Mucosa of gallbladder (tissue), 1 donor: ENCODE measurements around the gene CNTNAP2. TPM values are rescaled to one million over a fixed set of nuclear protein-coding genes. Genes with fewer than 3 reads are reported as not detected.
A peak's percentile ranks its signal among the peaks of the same experiment; 100 is the strongest.

Experiments
- DNase-seq: peaks from one replicate; pipeline ENCODE4 v3.0.0-alpha.2; 2020; ENCODE audit warnings: low spot score
- total RNA-seq: library from RNA; stranded (reverse); gene quantifications from one replicate; pipeline ENCODE4 v1.2.1, GENCODE V29; 2021
- donor health status: DM: no; HTN: no; CAD: no.

Gene CNTNAP2
- 1.6 TPM for total RNA-seq

DNA sequence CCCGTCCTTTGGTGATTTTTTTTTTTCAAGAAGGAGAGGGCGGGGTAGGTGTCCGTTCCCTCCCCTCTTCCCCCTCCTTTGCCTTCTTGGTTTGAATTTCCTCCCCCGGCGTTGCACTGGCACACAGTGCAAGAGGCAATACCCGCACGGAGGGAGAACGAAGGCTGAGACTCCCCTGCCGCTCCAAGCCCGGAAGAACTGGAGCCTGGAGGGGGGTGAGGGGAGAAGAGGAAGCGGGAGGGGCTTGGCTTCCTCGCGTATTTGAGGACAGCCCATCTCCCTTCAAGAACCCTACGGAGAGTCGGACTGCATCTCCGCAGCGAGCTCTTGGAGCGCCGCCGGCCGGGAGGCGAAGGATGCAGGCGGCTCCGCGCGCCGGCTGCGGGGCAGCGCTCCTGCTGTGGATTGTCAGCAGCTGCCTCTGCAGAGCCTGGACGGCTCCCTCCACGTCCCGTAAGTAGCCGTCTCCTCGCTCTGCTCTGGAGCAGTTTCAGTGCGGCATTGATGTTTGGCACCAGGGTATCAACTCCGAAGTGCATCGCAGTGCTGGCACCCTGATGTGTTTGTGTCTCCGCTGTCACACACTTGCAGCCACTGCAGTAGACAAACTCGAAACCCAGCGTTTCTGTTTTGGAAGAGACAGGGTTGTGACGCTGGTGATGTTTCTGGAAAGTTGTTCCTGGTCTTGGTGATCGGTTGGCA, at the start of gene CNTNAP2:
TSS of gene CNTNAP2 (plus strand) at position 281 of the 702 bp plus-strand sequence. CDS start at position 357, 76 bp downstream.
- DNase-seq = no peak

DNA sequence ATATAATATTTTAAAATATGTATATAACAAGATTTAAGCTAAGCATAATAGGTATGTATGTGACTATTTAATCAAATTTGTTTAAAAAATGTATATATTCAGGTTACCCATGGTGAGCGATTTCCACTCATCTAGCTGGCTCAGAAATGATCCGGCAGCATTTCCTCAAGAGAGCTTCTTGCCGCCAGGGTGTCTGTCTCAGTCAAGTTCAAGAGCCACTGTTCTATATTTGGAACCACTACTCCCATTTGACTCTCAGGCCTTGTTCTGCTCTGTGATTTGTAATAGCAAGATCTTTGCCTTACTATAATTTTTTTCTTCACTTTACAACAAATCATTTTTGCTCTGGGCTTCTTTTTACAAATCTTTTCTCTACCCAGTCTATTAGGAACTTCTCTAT, 48.7 kb upstream of the CNTNAP2 start:
- DNase-seq = no peak

DNA sequence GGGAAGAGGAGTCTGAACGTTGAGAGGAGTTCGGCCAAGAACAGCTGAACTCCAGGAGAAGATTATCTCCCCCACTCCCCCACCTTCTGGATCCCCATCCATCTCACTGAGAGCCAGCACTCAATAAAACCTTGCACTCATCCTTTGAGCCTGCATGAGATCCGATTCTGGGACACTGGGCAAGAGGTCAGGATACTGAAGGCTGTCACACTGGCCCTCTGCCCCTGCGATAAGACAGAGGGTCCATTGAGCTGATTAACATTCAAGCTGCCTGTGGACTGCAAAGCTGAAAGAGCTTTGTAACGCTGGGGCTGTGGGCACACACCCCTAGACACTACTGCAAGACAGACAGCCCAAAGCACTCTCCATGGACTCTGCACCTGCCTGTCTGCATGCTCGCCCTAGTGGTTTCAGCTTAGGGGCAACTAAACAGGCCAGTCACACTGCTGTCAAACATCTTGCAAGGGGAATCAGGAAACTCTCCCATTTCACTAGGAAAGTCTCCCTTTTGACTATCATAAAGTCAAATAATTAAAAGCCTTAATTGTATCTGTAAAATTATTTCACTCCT, 42.3 kb upstream of the CNTNAP2 start:
- no peak for DNase-seq

DNA sequence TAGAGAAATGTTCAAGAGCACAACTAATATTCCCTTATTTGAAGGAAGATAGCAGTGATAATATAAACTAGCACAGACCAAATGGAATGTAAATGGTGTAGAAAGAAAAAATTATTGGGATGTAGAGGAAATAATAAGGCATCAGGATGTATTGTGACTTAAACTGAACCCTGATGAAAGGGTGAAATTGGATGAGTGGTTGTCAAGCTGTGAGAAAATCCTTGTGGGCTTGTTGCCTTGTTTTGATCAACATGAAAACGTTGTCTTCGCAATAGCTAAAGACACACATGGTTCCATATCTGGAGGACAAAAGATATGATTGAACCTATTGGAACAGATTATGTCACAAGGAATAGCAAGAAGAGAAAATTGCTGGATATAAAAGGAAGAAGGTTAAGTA, 40.3 kb upstream of the CNTNAP2 start:
- DNase-seq = no peak

DNA sequence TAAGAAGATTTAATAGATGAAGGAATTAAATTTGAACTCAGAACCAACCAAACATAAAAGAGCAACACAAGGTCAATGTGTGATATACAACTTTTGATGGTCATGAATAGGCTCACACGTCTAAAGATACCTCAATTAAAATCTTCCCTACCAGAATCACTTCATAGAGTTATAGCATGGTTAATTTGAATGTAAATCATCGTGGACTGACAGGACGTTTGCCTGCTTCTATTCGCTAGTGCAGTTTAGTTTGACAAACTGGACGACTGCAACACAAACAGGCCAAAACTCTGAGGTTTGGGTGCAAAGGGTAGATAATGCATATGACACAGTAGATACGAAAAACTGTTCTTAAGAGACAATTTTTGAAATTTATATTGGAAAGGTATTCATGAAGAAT, 32.5 kb upstream of the CNTNAP2 start:
- DNase-seq = no peak

DNA sequence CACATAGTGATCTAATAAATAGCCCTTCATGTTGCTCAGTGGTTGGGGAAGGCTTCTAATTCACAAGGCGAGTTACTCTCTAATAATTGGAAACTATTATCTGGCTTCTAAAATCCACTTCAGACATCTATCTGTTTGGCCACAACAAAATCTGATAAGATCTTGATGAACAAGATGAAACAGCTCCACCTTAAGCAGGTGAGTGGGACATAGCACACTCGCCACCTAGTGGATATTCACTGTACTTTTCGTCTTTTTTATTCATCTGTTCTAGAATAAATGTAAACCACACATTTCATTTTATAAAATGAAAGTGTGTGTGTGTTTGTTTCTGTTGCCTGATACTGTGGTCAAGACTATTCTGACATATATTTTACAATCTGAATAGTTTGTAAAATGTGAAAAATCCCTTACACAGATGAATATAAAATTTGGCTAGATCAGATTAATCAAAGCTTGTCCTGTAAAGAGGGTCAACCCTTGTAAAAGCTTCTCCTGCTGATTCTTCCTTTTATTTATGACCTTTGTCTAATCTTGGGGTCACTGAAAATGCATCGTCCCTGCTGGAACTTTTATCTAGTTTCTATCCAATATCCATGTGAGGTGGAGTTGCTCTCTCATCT, 26.5 kb upstream of the CNTNAP2 start:
- no peak for DNase-seq

DNA sequence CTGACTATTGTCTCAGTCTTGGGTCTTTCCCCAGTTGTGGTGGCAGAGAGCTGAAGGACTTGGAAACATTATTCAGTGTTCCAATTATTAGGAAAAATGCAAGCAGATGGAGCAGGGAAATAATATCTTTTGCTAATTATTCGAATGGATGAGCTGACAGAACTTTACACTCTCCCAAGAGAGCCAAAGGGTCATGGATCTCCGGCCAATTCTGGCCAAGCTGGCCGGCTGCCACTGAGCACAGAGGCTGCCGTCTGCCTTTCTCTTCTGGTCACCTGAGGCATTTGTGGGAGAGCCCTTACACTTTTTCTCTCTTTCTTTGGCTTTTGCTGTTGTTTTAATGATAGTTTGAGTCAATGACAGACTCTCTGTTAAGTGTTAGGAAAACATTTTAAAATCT, 22.2 kb upstream of the CNTNAP2 start:
- DNase-seq = no peak

DNA sequence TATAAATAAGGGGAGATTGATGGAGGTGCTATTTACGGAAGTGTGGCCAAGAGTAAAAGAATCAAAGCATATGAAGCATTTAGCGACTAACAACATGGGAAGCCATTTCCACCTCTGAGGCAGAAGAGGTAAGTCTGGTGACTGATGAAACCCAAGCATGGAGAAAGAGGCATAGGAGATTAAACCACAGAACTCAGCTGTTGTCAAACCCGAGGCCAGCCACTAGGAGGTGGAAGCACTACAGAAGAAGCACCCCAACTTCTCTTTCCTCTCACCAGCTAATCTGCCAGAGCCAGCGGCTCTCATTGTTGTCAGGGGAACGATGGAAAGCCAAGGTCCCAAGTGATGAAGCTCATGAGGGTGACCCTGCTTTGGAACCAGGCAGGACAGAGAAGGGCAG, 19.6 kb upstream of the CNTNAP2 start:
- DNase-seq = no peak

DNA sequence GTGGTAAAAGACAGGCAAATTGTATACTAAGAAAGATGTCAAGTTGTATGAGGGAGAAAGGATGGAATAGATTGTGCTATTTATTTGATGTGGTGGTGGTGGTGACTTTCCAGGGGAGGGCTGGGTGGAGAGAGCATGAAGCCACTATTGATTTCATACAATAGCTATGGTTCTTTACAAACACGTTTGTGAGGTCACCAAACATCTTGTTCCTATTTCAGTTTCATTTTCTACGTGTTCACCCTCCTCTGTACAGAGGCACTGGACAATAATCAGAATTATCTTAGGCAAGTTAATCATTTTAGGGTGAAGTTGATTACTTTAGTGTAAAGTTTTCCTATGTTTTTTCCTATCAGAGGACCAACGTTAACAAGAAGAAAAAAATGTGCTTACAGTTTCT, 10.3 kb upstream of the CNTNAP2 start:
- no peak for DNase-seq

DNA sequence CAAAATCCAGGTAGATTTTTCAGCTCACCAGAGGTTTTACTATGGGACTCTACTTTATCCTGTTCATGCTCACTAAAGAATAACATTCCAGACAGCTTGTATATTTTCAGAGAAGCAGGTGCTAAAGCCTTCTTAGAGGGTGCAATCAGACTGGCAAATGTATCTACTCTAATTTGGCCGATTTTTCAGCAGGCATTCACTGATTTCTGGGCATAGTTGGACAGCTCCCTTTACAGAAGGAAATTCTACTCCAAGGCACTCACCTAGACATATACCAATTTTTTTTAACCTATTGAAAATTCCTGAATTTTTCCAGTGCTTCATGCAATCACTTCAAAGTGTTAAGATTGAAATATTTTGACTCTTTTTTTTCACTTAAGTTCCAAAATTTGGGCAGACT, 3.8 kb upstream of the CNTNAP2 start:
- DNase-seq = no peak

DNA sequence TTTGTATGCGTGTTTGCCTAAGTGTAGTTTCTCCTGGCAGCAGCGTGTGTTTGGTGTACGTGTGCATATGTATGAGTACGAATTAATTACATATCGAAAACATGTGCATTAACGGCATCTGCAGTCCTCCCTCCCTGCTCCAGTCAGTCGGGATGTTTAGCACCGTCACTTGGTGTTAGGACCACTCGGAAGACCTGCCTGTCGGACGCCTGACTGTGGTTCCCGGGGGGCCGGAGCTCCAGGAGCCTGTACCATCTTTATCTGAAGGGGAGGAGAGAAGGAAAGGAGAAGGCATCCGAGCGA, 1.1 kb upstream of the CNTNAP2 start:
- no peak for DNase-seq

DNA sequence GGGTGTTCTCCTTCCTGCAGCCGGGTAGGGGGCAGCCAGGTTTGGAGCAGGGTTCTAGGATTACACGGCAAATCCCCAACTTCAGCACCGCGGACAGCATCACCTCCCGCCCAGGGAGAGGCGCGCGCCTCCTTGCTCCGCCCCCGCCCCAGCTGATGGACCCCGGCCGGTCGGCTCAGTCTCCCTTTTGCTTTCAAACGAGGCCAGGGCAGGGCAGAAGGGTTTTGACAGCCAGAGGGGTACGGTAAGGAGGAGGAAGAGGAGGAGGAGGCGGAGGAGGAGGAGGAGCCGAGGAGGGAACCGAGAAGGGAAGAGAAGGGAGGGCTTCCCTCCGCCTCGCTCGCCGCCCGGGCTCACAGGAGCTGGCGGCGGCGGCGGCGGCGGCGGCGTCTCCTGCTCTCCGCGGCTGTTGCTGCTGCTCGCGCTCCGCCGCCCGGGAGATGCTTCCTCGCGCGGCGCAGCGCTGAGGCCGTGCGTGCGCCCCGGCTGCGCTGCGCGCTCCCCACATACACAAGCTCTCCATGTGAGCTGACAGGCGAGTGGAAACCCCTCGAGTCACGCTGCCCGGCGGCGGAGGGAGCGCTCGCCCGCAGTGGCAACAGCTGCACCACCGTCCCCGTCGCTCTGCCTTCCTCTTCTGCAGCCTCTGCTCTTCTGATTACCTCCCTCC, 615 bp upstream of the CNTNAP2 start:
- DNase-seq = peak; percentile 51

DNA sequence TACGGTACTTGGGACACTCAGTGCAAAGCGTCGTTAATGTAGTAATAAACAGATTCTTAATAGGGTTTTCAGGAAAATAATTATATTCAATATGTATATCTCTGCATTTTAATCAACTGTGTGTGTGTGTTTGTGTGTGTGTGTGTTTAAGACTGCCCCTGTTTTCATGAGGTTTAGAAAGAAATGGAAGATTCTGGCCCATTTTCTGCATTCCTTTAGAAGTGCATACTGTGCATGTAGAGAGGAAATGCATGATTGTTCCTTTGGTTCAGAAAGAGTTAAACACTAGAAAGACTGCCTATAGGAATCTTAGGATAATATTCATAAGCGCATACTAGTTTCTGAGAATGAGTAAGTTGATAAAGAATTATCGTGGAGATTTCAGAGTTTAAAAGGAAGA, 975 bp downstream of the CNTNAP2 start:
- no peak for DNase-seq

DNA sequence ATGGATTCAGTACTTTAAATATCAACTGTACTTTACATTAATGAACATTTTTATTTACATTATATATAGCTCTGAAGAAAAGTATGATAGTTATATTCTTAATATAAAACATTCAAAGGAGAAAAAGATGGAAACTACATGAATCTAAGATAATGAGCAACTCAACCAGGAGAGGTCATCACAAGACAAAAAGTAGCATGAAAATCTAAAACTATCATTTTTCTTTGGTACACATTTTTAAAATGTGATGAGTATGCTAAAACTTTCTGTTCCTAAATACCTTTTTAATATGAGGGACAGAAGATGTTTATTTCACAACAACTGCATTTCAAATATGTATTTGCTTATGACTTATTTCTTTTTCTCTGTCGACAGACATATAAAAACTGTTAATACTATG, 2.4 kb downstream of the CNTNAP2 start:
- DNase-seq = no peak

DNA sequence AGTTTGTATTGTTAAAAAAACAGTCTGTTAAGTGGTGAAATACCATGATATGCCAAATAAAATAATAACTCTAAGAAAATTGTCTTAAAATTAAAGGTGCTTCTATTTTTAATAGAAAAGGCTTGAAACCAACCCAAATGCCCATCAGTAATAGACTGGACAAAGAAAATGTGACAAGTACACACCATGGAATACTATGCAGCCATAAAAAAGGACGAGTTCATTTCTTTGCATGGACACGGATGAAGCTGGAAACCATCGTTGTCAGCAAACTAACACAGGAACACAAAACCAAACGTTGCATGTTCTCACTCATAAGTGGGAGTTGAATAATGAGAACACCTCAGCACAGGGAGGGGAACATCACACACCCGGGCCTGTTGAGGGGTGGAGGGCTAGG, 7.1 kb downstream of the CNTNAP2 start:
- DNase-seq = no peak

DNA sequence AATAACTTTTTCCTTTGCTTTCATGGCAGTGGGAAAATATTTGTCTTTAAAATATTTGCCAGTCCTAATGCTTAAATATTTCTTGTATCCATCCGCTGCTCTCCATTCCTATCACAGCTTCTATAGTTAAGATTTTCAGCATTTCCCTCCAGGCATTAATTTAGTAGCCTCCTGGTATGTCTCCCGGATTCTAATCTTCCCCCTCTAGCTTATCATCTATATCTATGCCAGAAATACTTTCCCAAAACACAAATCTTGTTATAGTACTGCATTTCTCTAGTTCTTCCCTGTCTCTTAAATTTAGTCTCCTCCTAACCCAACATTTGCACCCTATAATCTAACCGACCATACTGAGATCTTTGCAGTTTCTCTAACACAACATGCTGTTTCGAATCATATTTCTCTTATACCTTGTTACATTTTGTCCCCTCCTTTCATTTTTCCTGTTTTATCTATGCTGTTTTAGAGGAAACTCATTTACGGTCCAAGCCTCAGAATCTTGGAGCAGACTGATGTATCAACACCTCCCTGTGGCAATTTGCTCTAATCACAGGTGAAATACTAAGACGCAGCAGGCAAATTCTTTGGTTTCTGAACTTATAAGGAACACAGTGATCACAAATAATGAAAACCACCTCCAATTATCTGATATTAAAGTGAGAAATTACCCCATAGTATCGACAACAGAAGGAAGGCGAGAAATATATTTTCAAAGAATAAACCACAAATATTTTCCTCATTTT, 10.3 kb downstream of the CNTNAP2 start:
- no peak for DNase-seq

DNA sequence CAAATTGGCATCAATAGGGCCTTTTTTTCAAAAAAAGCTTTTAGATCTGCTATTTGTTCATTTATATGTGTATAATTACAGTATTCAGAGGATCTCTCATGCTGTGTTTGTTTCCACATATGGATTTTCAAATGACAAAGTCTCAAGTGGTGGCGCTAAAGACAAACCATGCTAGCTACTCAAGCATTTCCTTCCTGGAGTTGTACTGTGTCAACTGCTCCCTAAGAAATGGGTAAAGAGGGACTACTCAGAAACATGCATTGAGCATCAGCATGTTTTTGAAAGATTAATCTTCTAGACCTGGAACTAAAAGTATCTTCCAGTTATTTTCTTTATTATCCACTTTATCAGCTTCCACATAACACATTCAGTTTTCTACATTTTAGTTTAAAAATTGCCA, 12.7 kb downstream of the CNTNAP2 start:
- no peak for DNase-seq

DNA sequence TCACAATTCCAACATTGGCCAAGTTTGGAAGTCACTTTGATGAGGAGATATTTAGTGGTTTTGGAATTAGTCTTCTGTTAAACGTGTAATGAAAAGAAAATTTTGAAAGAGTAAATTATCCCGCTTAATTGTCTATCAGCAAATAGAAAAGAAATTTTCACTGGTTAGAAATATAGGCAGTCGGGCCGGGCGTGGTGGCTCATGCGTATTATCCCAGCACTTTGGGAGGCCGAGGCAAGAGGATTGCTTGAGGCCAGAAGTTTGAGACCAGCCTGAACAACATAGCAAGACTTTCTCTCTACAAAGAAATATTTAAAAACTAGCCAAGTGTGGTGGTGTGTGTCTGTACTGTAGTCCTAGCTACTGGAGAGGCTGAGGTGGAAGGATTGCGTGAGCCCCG, 13.4 kb downstream of the CNTNAP2 start:
- DNase-seq = no peak

DNA sequence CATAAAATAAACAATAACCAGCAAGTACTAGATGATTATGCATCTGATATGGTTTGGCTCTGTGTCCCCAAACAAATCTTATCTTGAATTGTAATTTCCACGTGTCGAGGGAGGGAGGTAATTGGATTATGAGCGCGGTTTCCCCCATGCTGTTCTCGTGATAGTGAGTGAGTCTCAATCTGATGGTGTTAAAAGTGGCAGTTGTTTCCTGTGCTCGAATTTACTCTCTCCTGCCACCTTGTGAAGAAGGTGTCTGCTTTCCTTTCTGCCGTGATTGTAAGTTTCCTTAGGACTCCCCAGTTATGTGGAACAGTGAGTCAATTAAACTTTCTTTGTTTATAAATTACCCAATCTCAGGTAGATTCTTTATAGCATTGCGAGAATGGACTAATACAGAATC, 15.1 kb downstream of the CNTNAP2 start:
- no peak for DNase-seq

DNA sequence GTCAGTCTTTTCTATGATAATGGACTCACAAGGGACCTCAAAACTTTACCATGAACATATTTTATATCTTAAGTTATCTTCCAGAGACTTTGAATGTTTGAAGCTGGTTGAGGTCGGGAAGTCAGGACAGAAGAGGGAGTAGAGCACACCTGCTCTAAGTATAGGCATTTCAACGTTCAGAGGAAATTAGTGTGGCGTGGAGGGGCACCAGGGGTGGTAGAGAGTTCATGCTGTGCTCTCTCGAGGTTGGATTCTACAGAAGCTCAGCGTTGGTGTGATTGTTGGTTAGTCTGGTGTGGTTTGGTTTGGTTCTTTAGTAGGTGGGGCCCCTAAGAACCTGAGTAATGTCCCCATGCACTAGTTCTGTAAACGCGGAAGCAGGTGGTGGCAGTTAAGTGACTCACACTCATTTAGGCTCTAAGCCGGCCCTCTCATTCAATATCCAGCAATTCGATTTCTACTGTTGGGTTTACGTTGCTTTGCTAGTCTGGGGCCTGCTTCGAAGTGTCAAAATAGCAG, 19.8 kb downstream of the CNTNAP2 start:
- no peak for DNase-seq

DNA sequence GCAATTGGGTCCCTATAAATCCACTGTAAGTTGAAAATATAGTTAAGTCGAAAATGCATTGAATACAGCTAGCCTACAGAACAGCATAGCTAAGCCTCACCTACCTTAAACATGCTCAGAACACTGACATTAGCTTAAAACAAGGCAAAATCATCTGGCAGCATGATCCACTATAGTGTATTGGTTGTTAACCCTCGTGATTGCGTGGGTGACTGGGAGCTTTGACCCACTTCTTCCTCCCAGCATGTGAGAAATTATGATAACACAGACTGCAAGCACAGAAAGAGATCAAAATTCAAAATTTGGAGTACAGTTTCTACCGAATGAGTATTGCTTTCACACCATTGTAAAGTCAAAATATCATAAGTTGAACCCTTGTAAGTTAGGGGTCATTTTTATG, 22.3 kb downstream of the CNTNAP2 start:
- DNase-seq = no peak

DNA sequence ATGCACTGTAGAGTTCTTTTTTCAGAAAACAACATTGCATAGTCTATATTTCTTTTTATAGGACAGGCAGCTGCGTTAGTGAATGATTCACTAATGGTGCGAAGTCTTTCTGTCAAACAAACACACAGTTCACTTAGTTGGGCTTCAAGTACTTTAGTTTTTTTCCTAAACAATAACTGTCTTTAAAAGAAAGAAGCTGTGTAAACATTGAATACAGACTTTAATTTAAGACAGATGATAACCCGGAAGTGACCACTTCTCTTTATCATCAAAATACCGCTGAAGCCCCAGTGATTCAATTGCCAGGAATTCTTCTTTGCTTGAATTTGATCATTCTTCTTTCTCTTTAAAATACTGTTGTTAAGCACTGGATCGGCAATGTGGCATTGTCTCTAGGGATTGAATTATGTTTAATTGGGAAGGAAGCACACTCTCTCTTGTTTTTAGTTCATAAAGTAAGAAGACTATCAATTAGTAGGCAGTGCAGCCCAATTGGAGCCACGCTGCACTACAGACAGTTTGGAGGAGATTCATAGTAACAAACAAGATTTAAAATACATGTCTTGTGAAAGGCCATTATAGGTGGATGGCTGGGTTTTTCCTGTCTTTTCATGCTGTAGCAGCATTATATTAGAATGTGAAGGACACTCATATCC, 30.4 kb downstream of the CNTNAP2 start:
- DNase-seq = no peak
